Cardiac fibroblast (primary cell): ENCODE data around the gene COBL.

Experiments
- DNase-seq, 2 donors: peaks; one replicate each; pipeline versions ENCODE4 v3.0.0 to v3.0.0-alpha.2; 2010; ENCODE audit warnings: low read depth in 2 of 2
- H3K4me3 ChIP-seq, 2 donors: replicated peaks in 1 of 2; 1 replicate in 1 of 2; 2 replicates in 1 of 2; pipeline ENCODE4 v1.5.1; 2011; ENCODE audit warnings: low read depth in 2 of 2, low read length in 2 of 2, mild to moderate bottlenecking in 2 of 2, moderate library complexity in 1 of 2
- TF ChIP-seq, protein P1 (sequence below): IDR thresholded peaks from one replicate; pipeline ENCODE4 v1.5.1; 2011; ENCODE audit warnings: low read depth, mild to moderate bottlenecking, low read length, inconsistent platforms

Gene COBL

DNA sequence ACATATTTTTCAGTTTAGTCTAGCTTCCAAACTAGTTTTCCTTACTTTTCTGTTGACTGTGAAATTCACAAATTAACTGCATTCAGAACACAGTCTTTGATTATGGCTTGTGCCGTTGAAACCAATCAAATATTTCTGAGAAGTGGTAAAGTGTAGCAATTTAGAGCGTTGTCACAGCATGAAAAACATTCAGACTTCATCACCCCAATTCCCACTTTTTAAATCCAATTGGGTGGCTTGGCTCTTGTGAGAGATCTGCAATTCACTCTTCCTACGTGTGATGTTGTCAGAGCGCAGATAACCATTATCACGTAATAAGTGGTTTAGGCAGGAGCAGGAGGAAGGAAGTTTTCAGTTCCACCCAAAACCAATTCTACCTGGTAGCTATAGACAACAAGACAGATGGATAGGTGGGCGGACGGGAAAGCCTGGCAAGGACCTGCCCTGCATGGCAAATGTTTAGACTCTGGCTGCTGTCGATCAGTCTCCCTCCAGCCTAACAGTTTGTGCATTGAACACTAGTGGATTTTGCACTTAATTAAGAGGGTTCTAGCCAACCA is 8.9 kb downstream of the COBL start:
- TF ChIP-seq, protein P1, sequence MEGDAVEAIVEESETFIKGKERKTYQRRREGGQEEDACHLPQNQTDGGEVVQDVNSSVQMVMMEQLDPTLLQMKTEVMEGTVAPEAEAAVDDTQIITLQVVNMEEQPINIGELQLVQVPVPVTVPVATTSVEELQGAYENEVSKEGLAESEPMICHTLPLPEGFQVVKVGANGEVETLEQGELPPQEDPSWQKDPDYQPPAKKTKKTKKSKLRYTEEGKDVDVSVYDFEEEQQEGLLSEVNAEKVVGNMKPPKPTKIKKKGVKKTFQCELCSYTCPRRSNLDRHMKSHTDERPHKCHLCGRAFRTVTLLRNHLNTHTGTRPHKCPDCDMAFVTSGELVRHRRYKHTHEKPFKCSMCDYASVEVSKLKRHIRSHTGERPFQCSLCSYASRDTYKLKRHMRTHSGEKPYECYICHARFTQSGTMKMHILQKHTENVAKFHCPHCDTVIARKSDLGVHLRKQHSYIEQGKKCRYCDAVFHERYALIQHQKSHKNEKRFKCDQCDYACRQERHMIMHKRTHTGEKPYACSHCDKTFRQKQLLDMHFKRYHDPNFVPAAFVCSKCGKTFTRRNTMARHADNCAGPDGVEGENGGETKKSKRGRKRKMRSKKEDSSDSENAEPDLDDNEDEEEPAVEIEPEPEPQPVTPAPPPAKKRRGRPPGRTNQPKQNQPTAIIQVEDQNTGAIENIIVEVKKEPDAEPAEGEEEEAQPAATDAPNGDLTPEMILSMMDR, result no peak
- no peak overlapping the region for H3K4me3 ChIP-seq
- no peak for DNase-seq

DNA sequence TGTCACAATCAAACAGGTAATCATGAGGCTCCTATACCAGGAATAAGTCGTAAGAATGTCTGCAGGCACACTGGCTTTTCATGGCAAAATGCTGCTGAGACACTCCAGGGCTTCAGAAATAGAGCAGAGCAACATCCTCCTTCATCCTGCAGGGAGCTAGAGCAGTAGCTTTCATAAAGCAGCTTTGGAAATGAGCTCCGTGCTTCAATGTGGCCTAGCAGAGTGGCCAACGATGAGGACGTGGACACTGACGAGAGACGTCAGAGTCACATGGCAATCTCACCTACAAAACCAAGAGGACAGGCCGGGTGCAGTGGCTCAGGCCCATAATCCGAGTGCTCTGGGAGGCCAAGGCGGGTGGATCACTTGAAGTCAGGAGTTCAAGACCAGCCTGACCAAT is 9.8 kb downstream of the COBL start:
- no peak for DNase-seq
- no peak overlapping the region for H3K4me3 ChIP-seq
- TF ChIP-seq, protein P1, result no peak

DNA sequence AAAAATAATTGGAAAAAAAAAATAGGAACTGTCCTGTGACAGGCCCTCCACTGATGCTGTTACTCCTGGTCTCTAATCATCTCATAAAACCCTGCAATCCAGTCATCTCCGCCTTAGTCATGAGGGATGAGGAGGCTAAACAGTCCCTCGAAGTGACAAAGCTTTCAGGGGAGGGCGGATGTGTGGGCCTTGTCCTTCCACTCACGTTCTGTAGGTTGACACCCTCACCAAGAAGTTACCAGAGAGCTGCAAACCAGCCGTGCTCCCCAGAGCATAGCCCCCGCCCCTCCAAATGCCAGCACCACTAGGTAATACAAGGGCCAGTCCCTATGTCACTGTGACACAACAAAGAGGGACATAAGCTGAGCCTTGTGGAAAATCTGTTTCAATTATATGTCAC is 11.9 kb downstream of the COBL start:
- no peak for DNase-seq
- H3K4me3 ChIP-seq, result no peak overlapping the region
- TF ChIP-seq, protein P1, result no peak

DNA sequence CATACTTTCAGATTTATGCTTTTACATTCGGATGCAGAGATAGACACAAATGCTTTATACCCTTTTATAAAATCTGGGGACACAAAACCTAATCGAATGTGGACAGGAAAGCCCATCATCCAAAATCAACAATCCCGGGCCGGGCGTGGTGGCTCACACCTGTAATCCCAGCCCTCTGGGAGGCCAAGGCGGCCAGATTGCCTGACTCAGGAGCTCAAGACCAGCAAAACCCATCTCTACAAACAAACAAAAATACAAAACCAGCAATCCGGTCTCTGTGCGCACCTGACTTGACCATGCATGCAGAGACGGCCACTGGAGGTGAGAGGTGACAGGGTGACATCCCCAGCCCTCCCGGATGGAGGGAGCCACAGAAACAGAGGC is 13.5 kb downstream of the COBL start:
- TF ChIP-seq, protein P1, result no peak
- DNase-seq, result no peak
- H3K4me3 ChIP-seq, result no peak overlapping the region

DNA sequence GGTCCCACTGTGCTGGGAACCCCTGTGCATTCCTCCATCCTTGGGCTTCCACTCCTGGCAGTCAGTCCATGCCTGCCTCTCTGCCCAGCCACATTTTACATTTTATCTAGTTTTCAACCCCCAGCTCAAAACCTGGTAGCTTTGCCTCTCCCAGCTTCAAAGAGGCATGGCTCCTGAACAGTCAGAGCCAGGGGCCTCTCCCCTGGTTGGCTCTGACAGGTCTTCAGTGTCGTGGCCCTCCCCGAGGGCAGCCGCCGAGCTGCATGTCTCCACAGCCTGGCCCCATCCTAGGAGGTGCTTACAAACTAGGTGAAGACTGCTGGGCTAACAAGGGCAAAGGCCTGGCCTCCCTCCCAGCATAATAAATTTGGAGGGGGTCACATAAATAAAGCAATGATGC is 14.8 kb downstream of the COBL start:
- TF ChIP-seq, protein P1, result no peak
- H3K4me3 ChIP-seq, result no peak overlapping the region
- no peak for DNase-seq

DNA sequence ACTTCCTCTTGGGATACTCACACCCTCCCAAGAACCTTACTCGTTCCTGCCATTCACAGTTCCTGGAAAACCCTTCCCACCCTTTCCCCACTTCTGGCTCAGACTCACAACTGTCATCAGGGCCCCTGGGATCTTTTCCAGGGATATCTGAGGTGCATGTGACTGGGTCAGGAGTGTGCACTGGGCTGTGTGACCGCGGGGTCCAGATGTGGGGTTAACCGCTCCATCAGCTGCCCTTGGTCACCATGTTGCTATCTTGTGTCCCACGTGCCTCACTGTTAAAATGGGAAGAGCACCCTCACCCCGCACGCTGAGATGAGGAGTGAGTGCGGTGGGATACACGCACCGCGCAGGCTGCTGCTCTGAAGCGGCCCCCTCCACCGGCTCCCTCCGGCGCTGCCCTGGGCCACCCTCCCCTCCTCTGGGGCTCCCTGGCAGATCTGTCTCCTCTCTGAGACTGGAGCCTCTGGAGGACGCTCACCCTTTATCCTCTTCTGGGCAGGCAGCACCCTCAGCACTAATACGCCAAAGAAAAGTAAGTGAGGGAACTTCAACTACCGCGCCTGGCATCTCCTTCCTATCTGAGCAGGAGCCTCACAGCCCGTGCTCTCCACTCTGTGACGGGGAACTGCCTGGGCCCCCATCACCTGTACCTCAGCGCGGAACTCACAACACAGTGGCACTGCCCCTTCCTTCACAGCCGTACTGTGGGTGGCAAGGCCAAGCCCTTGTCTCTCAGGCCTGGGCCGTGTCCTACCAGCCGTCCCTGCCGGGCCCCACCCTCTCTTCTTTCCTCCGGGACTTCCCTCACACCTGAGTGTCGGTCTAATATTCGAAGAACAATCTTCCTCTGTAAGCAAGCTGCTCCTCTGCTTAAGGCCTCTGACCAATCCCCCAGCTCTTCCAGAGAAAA is 15.6 kb downstream of the COBL start:
- TF ChIP-seq, protein P1, result no peak
- DNase-seq, result no peak
- no peak overlapping the region for H3K4me3 ChIP-seq
